ENCODE measurements around the gene ADCK1. TPM values are rescaled to one million over a fixed set of nuclear protein-coding genes. Genes with fewer than 3 reads are reported as not detected.
A peak's percentile ranks its signal among the peaks of the same experiment; 100 is the strongest.

ADCK1 gene
- polyA plus RNA-seq, 3 donors = 3.7 to 33.0 (median 5.4) TPM

GRCh38 chr14:77823378-77823777 is 23.5 kb downstream of the ADCK1 start:
- no peaks in the 10 kb centered on the region for H3K27me3 Mint-ChIP-seq (ENCODE audit: low read depth in 3 of 3)
- no peak overlapping the region for H3K9ac ChIP-seq (ENCODE audit: insufficient read depth, low read length, poor library complexity, severe bottlenecking)

GRCh38 chr14:77825895-77826519 is 26.1 kb downstream of the ADCK1 start:
- Histone ChIP-seq H3K27me3 (ENCODE audit: control insufficient read depth in 2 of 2, insufficient read depth in 2 of 2, low read length in 2 of 2) (no peaks in the 10 kb centered on the region), H3K9me3 (replicated peaks in 1 of 2; ENCODE audit: control insufficient read depth in 1 of 2, insufficient read depth in 1 of 2, low read length in 2 of 2) (no peaks in the 10 kb centered on the region), H3K9ac (ENCODE audit: insufficient read depth, low read length, poor library complexity, severe bottlenecking) (no peak overlapping the region), H3K4me2 (replicated peaks; ENCODE audit: extremely low read depth, low read length, poor library complexity, severe bottlenecking) (no peak overlapping the region), H3K4me3 (replicated peaks in 1 of 3; ENCODE audit: low read depth in 2 of 3, low read length in 3 of 3) (no peak overlapping the region), H3K4me1 (ENCODE audit: control insufficient read depth in 1 of 2, insufficient read depth in 2 of 2, low read length in 2 of 2) (no peaks in the 10 kb centered on the region), H2AFZ (ENCODE audit: insufficient read depth, low read depth, low read length, poor library complexity, severe bottlenecking) (no peak overlapping the region), H4K20me1 (ENCODE audit: insufficient read depth, low read length) (no peaks in the 10 kb centered on the region), H3K36me3 (replicated peaks in 1 of 2; ENCODE audit: control insufficient read depth in 1 of 2, insufficient read depth in 2 of 2, low read length in 2 of 2) (peaks cover 15 to 64% of the 10 kb centered on the region in 2 donors), H3K27ac (ENCODE audit: low read depth in 1 of 2, low read length in 2 of 2) (no peak overlapping the region), H3K79me2 (ENCODE audit: insufficient read depth, low read length) (no peaks in the 10 kb centered on the region)
- intact Hi-C loops (cut with micrococcal nuclease) = no loop called here
- H3K27ac Mint-ChIP-seq = peak overlapping the region in 1 of 7 donors; percentile 61
- H3K9me3 Mint-ChIP-seq = no peaks in the 10 kb centered on the region
- 96% methylated on average over 15 of the region's 16 CpGs for WGBS (ENCODE audit: insufficient coverage)
- no peaks in the 10 kb centered on the region for H3K4me1 Mint-ChIP-seq
- H3K36me3 Mint-ChIP-seq = peaks cover 36 to 52% of the 10 kb centered on the region in 2 donors
- no peaks in the 10 kb centered on the region for H3K27me3 Mint-ChIP-seq (ENCODE audit: low read depth in 3 of 3)
- H3K4me3 Mint-ChIP-seq = no peak overlapping the region
- DNase-seq = no peak
- TF ChIP-seq CTCF (IDR thresholded peaks at IDR 0.05) = no peak

More at GRCh38 chr14:77823378-77823777, 23.5 kb downstream of the ADCK1 start:
- WGBS (ENCODE audit: insufficient coverage) = no CpG with 5 or more reads among the region's 3 CpGs
- Histone ChIP-seq H3K4me1 (ENCODE audit: control insufficient read depth in 1 of 2, insufficient read depth in 2 of 2, low read length in 2 of 2) (no peaks in the 10 kb centered on the region), H3K79me2 (ENCODE audit: insufficient read depth, low read length) (no peaks in the 10 kb centered on the region), H3K4me2 (replicated peaks; ENCODE audit: extremely low read depth, low read length, poor library complexity, severe bottlenecking) (no peak overlapping the region), H3K4me3 (replicated peaks in 1 of 3; ENCODE audit: low read depth in 2 of 3, low read length in 3 of 3) (no peak overlapping the region), H3K36me3 (replicated peaks in 1 of 2; ENCODE audit: control insufficient read depth in 1 of 2, insufficient read depth in 2 of 2, low read length in 2 of 2) (peaks cover 13 to 60% of the 10 kb centered on the region in 2 donors), H3K27ac (ENCODE audit: low read depth in 1 of 2, low read length in 2 of 2) (no peak overlapping the region), H3K27me3 (ENCODE audit: control insufficient read depth in 2 of 2, insufficient read depth in 2 of 2, low read length in 2 of 2) (no peaks in the 10 kb centered on the region), H2AFZ (ENCODE audit: insufficient read depth, low read depth, low read length, poor library complexity, severe bottlenecking) (no peak overlapping the region), H3K9me3 (replicated peaks in 1 of 2; ENCODE audit: control insufficient read depth in 1 of 2, insufficient read depth in 1 of 2, low read length in 2 of 2) (no peaks in the 10 kb centered on the region), H4K20me1 (ENCODE audit: insufficient read depth, low read length) (no peaks in the 10 kb centered on the region)
- TF ChIP-seq CTCF (IDR thresholded peaks at IDR 0.05) = no peak
- Mint-ChIP-seq H3K9me3 (no peaks in the 10 kb centered on the region), H3K4me1 (no peaks in the 10 kb centered on the region), H3K27ac (no peak overlapping the region), H3K36me3 (peaks cover 42 to 51% of the 10 kb centered on the region in 2 donors), H3K4me3 (no peak overlapping the region)
- DNase-seq = no peak
- intact Hi-C loops (cut with micrococcal nuclease) = no loop called here
